OCI-LY1 (cell line): ENCODE data around the gene EME2.

Experiments used
- H2AFZ ChIP-seq: fragments of 200-600 bp; sonication (generic), shearing (Covaris generic); 2 replicates; pipeline ENCODE4 v1.6.0; 2014; ENCODE audit warnings: antibody characterized with exemption, mild to moderate bottlenecking, low read length
- H3F3A ChIP-seq: fragments of 200-600 bp; sonication (generic), shearing (Covaris generic); 2 replicates; pipeline ENCODE4 v1.6.0; 2014; ENCODE audit warnings: mild to moderate bottlenecking, antibody characterized with exemption, low read length, moderate library complexity; ENCODE audit not compliant: insufficient read depth
- H3K27ac ChIP-seq: fragments of 200-600 bp; sonication (generic); 2 replicates; pipeline ENCODE4 v1.5.1; 2014; ENCODE audit warnings: low read length, mixed run types, mild to moderate bottlenecking, low read depth; ENCODE audit not compliant: poor library complexity, severe bottlenecking
- H3K27me3 ChIP-seq: fragments of 200-600 bp; sonication (generic); 2 replicates; pipeline ENCODE4 v1.6.0; 2014; ENCODE audit warnings: antibody characterized with exemption, mild to moderate bottlenecking, low read length, moderate library complexity; ENCODE audit not compliant: insufficient read depth
- H3K36me3 ChIP-seq: fragments of 200-600 bp; sonication (generic); 2 replicates; pipeline ENCODE4 v1.6.1; 2014; ENCODE audit warnings: mild to moderate bottlenecking, antibody characterized with exemption, low read length, moderate library complexity, mixed read lengths; ENCODE audit not compliant: insufficient read depth
- H3K4me1 ChIP-seq: fragments of 200-600 bp; sonication (generic); 2 replicates; pipeline ENCODE4 v1.5.1; 2014; ENCODE audit warnings: mild to moderate bottlenecking, low read length, moderate library complexity; ENCODE audit not compliant: insufficient read depth, severe bottlenecking
- H3K4me2 ChIP-seq: fragments of 200-600 bp; sonication (generic), shearing (Covaris generic); 2 replicates; pipeline ENCODE4 v1.6.1; 2014; ENCODE audit warnings: low read length
- H3K4me3 ChIP-seq: fragments of 200-600 bp; sonication (generic); 2 replicates; pipeline ENCODE4 v1.5.1; 2014; ENCODE audit warnings: low read length, low read depth, mild to moderate bottlenecking, mixed read lengths; ENCODE audit not compliant: poor library complexity, severe bottlenecking
- H3K79me2 ChIP-seq: fragments of 200-600 bp; shearing (Covaris generic); 2 replicates; pipeline ENCODE4 v1.6.1; 2016; ENCODE audit warnings: mixed run types, low read length, mixed read lengths; ENCODE audit not compliant: insufficient read depth
- H3K9ac ChIP-seq: fragments of 200-600 bp; sonication (generic), shearing (Covaris generic); 2 replicates; pipeline ENCODE4 v1.6.1; 2014; ENCODE audit warnings: mild to moderate bottlenecking, low read length, mixed read lengths
- H3K9me2 ChIP-seq: fragments of 200-600 bp; sonication (generic), shearing (Covaris generic); 2 replicates; pipeline ENCODE4 v1.6.1; 2014; ENCODE audit warnings: low read depth, mild to moderate bottlenecking, low read length, mixed read lengths
- H3K9me3 ChIP-seq: fragments of 200-600 bp; shearing (Covaris generic); 2 replicates; pipeline ENCODE4 v1.6.1; 2014; ENCODE audit warnings: low read length, mixed read lengths
- H4K20me1 ChIP-seq: fragments of 200-600 bp; sonication (generic), shearing (Covaris generic); 2 replicates; pipeline ENCODE4 v1.6.0; 2016; ENCODE audit warnings: mild to moderate bottlenecking, low read length; ENCODE audit not compliant: insufficient read depth
- EZH2 ChIP-seq: fragments of 200-600 bp; sonication (generic), shearing (Covaris generic); IDR thresholded peaks from 2 replicates; pipeline ENCODE4 v1.8.0; 2017; ENCODE audit warnings: borderline replicate concordance, mixed run types, mild to moderate bottlenecking, antibody characterized with exemption, low read length, moderate library complexity, mixed read lengths
- TF ChIP-seq, protein P1 (sequence below): fragments of 200-600 bp; sonication (generic), shearing (Covaris generic); IDR thresholded peaks from 2 replicates; pipeline ENCODE4 v1.5.1; 2017; ENCODE audit warnings: mild to moderate bottlenecking, antibody characterized with exemption, low read length, moderate library complexity, mixed read lengths

EME2 gene

DNA sequence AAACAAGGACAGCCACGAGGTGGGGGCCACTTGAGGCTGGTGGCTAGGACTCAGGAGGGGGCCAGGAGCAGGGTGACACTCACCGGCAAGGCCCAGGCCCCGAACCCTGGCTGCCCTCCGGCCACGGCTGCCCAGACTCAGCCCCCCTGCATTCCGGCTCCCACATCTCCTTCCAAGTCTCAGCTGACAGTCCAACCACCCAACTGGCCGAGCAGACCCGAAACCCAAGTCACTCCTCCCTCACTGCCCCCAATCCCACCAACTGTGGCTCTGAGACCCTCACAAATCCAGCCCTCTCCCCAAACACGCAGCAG lies 44.6 kb downstream of the EME2 start:
- no peaks in the 10 kb centered on the region for H3K9me2 ChIP-seq
- TF ChIP-seq, protein P1, sequence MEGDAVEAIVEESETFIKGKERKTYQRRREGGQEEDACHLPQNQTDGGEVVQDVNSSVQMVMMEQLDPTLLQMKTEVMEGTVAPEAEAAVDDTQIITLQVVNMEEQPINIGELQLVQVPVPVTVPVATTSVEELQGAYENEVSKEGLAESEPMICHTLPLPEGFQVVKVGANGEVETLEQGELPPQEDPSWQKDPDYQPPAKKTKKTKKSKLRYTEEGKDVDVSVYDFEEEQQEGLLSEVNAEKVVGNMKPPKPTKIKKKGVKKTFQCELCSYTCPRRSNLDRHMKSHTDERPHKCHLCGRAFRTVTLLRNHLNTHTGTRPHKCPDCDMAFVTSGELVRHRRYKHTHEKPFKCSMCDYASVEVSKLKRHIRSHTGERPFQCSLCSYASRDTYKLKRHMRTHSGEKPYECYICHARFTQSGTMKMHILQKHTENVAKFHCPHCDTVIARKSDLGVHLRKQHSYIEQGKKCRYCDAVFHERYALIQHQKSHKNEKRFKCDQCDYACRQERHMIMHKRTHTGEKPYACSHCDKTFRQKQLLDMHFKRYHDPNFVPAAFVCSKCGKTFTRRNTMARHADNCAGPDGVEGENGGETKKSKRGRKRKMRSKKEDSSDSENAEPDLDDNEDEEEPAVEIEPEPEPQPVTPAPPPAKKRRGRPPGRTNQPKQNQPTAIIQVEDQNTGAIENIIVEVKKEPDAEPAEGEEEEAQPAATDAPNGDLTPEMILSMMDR: no peak
- TF ChIP-seq EZH2: no peak
- no peaks in the 10 kb centered on the region for H3F3A ChIP-seq
- no peak overlapping the region for H2AFZ ChIP-seq
- H3K27me3 ChIP-seq: no peaks in the 10 kb centered on the region
- no peaks in the 10 kb centered on the region for H3K4me1 ChIP-seq
- H4K20me1 ChIP-seq: no peaks in the 10 kb centered on the region
- H3K79me2 ChIP-seq: no peaks in the 10 kb centered on the region
- no peaks in the 10 kb centered on the region for H3K36me3 ChIP-seq
- no peak overlapping the region for H3K27ac ChIP-seq
- no peak overlapping the region for H3K4me2 ChIP-seq
- no peaks in the 10 kb centered on the region for H3K9me3 ChIP-seq
- no peak overlapping the region for H3K9ac ChIP-seq
- H3K4me3 ChIP-seq: no peak overlapping the region

DNA sequence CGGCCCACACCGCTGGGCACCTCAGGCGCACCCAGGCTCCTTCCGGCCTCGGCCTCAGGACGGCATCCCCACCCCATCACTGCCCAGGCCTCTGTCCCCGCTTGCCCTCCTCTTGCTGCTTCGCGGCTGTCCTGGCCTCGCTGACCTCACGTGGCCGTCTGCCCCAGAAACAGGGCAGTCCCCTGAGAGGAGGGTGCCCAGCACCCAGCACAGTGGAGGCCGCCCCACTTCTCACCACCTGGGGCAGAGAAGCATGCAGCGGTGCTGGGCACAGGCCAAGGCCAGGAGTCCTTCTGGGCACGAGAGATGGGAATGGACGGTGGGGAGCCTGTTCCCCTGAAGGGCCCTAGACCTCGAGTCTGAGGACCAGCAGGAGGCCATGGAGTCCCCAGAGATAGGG lies 45.1 kb downstream of the EME2 start:
- no peaks in the 10 kb centered on the region for H3K36me3 ChIP-seq
- TF ChIP-seq, protein P1: no peak
- TF ChIP-seq EZH2: no peak

DNA sequence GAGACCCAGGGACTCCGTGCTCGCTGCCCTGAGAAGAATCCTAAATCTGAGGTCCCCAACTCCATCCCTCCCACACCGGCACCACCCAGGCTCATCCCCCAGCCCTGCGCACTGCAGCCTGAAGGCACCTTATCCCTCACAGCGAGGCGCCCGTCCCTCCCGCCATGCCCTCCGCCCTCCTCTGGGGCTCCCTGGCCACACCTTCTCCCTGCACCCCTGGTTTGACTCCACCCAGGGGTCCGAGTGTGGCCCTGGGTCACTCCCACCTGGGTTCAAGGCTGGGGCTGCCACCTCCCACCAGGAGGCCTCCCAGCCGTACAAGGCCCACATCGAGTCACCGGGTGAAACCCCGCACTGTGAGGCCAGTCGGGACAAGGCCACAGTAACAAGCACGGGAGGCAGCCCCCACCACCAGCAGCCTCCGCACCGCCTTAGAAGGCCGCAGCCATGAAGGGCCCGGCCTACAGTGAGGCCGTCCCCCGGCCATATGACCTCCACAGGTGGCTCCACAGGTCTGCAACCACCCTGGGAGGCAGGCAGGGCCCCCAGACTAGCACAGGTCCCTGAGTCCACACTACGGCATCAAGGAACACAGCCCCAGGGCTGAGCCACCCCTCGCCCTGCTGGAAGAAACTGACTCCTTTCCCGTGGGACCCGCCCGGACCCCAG lies 45.7 kb downstream of the EME2 start:
- H3K9me2 ChIP-seq: no peaks in the 10 kb centered on the region
- no peak overlapping the region for H3K27ac ChIP-seq
- H3K4me3 ChIP-seq: no peak overlapping the region
- no peaks in the 10 kb centered on the region for H3K27me3 ChIP-seq
- no peak overlapping the region for H2AFZ ChIP-seq
- H3K9ac ChIP-seq: no peak overlapping the region
- H3K4me2 ChIP-seq: no peak overlapping the region
- no peak for TF ChIP-seq EZH2
- TF ChIP-seq, protein P1: no peak
- H3K36me3 ChIP-seq: no peaks in the 10 kb centered on the region
- H3K79me2 ChIP-seq: no peaks in the 10 kb centered on the region
- no peaks in the 10 kb centered on the region for H3F3A ChIP-seq
- H3K9me3 ChIP-seq: no peaks in the 10 kb centered on the region
- H4K20me1 ChIP-seq: no peaks in the 10 kb centered on the region
- no peaks in the 10 kb centered on the region for H3K4me1 ChIP-seq

More for the DNA sequence above, 45.1 kb downstream of the EME2 start:
- H3K27me3 ChIP-seq: no peaks in the 10 kb centered on the region
- no peaks in the 10 kb centered on the region for H3K79me2 ChIP-seq
- H3K9me2 ChIP-seq: no peaks in the 10 kb centered on the region
- H3K4me3 ChIP-seq: no peak overlapping the region
- no peaks in the 10 kb centered on the region for H3F3A ChIP-seq
- no peaks in the 10 kb centered on the region for H3K9me3 ChIP-seq
- H2AFZ ChIP-seq: no peak overlapping the region
- H3K9ac ChIP-seq: no peak overlapping the region
- no peaks in the 10 kb centered on the region for H3K4me1 ChIP-seq
- no peak overlapping the region for H3K27ac ChIP-seq
- no peaks in the 10 kb centered on the region for H4K20me1 ChIP-seq
- H3K4me2 ChIP-seq: no peak overlapping the region
